T47D (cell line): ENCODE measurements around the gene TSPAN7.

ENCODE experiments used
- DNase-seq, 2 experiments: peaks; one replicate each; pipeline versions ENCODE4 v3.0.0 to v3.0.0-alpha.2; 2011 to 2012; ENCODE audit warnings: low read depth in 1 of 2, low spot score in 1 of 2
- JUND ChIP-seq: IDR thresholded peaks from 2 replicates; pipeline ENCODE4 v1.6.1; 2012; ENCODE audit warnings: low read depth
- in situ Hi-C: cut with HindIII; loops from 2 replicates; pipeline ENCODE4 v1.10.0; 2016; ENCODE audit warnings: low sequenced_read_pairs, low pct_unique_long_range_greater_than_20kb

Gene TSPAN7

DNA sequence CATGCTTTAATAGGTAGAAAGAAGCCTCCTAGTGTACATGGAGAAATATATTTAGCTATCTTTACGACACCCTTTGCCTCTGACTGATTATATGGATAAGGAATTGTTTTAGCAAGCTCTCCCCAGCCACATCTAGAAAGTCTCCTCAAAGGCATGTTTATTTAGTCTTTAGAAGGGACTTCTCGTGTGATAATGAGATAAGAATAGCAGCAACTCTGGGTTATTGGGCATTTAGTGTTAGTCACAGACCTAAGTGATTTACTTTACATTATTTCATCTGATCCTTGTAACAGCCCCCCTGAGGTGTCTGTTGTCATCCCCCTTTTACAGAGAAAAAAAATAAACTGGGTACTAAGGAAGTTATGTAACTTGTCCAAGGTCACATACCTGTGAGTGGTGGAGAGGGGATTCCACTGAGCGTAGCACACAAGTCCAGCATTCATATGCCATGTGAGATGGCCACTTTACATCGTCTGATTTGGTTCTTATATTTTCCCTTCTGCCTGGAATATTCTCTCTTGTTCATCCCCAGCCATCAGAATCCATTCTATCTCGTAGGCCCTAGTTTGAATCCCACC, 77.7 kb downstream of the TSPAN7 start:
- in situ Hi-C loops, result no loop called here
- no peak for DNase-seq
- no peak for TF ChIP-seq JUND

DNA sequence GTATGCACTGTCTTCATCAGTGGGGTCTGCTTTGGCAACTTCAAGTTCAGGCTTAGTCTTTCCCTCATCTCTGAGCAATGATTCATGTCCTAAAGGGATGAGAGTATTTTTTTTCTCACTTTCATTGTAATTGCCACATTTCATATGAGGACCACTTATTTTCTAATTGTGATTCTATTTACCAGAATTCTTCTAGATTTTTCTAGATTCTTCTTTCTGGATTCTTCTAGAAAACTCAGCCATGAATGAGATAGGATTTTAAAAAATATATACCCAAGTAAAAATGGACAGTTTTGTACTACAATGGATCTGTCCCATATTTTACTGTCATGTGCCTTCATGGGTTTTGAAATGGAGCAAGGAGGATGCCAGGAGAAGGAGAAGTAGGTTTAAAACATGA, 78.4 kb downstream of the TSPAN7 start:
- no peak for TF ChIP-seq JUND
- DNase-seq, result no peak
- in situ Hi-C loops, result no loop called here

GRCh38 chrX:38641197-38641596, 79.9 kb downstream of the TSPAN7 start:
- in situ Hi-C loops, result no loop called here
- TF ChIP-seq JUND, result no peak
- DNase-seq, result no peak

DNA sequence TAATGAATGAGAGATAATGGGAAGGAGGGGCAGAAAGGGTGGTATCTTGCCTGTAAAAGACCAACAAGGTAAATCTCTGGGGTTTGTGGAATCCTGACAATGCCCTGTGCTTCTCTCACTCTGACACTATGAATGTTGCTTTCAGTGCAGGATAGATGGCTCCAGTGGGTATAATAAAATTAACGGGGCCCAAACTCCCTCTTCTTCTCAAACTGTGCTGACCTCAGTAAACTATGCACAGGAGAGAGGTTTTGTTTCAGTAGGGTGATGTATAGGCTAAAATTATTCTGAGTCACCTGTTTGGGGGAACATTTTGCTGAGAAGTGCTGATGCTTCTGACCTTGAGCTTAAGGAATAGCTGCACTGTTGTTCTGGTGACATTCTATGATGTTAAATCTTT, 82.6 kb downstream of the TSPAN7 start:
- no peak for TF ChIP-seq JUND
- in situ Hi-C loops, result no loop called here
- DNase-seq, result no peak

DNA sequence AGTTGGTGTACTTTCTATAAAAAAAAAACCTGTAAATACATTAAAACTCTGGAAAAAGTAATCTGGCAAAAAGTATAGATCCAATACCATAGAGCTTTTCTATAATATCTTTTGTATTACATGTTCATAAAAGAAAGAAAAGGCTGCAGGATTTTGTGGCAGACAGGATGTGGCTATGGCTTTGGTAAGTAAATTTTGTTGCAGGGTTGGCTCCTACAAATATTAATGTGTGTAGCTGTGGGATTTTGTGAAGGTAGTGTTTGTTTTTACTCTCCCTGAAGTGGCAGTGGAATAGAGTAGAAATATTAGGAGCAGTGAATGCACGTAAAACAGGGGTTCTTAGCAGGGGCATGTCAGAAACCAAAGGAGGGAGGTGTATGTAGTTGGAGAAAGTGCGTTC, 84.8 kb downstream of the TSPAN7 start:
- no peak for DNase-seq
- in situ Hi-C loops, result no loop called here
- TF ChIP-seq JUND, result no peak

DNA sequence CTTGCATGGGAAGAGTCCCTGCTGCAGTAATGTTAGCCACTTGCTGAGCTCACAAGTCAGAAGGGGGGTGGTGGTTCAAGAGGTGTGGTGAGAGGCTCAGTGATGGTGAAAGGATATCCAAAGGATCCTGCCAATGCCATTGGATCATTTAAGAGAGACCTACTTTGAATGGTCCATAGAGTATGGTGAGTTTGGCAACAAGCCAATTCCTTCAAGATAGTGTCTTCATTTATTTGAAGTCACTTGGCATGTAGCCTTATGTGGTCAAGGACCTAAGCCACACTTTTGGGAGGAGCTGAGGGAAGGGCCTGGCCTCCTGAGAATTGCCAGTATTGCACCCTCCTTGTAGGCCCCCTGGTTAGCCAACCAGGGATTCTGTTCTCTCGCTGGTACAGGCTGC, 87.9 kb downstream of the TSPAN7 start:
- TF ChIP-seq JUND, result no peak
- peak in 1 of 2 experiments; percentile 8 for DNase-seq
- in situ Hi-C loops, result no loop called here

DNA sequence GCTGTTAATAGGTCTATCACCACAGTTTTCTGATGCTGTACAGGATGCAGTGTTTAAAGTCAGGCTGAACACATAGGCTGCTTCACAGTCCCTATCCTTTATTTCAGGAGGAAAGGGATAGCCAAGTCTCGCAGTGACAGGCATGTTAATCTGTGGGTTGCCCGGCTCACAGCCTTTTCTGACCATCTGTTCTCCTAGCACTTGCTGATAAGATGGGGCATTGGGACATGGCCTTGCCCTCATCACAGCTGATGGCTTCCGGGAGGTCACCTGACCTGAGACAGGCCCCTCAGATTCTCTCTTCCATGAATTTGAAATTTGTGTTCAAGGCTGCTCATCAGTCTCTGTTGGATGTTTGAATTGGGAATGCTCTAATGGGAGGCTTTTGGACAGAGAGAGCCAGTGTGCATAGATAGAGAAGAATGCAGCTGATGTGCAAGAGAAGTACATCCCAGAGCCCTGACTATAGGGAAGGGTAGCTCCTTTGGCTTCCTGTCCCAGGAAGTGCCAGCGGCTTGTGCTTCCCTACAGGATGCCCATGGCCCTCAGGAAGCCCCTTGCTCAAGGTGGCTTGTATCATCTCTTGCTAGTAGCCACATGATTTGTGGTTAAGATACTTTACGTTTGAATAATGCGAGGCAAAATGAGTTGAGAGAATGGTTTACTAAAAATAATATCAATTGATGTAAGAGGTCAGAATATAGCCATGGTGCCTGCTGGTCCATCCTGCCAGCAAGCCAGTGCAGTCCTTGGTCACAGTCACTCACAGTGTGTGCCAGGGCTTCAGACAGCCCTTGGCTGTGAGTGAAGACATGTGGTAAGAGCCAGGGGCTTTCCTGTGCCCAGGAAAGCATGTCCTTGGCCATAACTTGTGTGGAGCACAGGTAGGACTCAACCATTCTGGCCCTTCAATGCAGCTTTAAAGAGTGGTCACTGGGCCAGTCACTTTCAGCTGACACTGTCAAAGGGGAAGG, 88.6 kb downstream of the TSPAN7 start:
- in situ Hi-C loops, result no loop called here
- DNase-seq, result no peak

GRCh38 chrX:38651625-38652601, 90.6 kb downstream of the TSPAN7 start:
- no peak for DNase-seq
- in situ Hi-C loops, result no loop called here
- TF ChIP-seq JUND, result no peak

More for the DNA sequence above, 88.6 kb downstream of the TSPAN7 start:
- TF ChIP-seq JUND, result no peak

GRCh38 chrX:38652934-38653442, 91.6 kb downstream of the TSPAN7 start:
- no peak for TF ChIP-seq JUND
- peak in 1 of 2 experiments; percentile 33 for DNase-seq
- in situ Hi-C loops, result no loop called here

DNA sequence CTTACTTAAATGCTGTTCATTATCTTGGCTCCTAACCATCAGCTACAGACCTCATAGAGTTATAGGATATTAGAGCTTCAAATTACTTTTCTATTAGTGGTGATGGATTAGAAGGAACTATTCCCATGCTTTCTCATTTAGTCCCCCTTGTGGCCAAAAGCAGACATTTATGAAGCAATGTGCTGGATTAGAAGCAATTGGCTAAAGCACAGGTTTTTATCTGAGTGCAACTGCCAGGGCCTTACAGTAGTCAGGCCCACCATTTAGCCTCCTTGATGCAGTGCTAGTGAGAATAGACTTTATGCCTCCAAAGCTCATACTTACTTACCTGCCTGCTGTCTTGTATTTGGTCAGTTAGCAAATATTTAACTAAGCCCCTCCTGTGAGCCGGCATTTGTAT, 93.0 kb downstream of the TSPAN7 start:
- in situ Hi-C loops, result no loop called here
- DNase-seq, result peak; percentile 2 to 64
- TF ChIP-seq JUND, result no peak

DNA sequence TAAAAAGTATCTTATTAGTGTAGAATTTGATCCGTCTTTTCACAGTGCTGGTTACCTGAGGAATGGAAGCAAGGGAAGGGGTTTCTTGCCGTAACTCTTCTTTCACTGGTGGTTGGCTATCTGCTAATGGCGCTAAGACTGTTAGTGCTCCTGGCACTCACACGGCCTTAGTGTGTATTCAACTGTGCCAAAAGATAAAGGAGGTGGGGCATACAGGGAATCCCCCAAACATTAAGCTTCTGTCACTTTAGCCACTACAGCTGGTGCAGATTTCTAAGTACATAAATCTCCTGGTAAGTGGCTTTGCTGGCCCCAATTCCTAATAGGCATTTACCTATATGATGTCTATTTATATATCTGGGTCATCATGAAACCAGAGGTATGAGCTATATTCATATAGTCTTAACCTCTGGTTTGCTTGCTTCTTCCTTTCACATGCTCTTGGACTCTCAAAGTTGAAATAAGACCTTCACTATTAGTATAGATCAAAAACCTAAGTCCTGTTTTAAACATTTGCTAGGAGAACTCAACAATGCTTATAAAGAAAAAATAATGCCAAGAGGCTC, 95.1 kb downstream of the TSPAN7 start:
- no peak for DNase-seq
- TF ChIP-seq JUND, result no peak
- in situ Hi-C loops, result no loop called here

DNA sequence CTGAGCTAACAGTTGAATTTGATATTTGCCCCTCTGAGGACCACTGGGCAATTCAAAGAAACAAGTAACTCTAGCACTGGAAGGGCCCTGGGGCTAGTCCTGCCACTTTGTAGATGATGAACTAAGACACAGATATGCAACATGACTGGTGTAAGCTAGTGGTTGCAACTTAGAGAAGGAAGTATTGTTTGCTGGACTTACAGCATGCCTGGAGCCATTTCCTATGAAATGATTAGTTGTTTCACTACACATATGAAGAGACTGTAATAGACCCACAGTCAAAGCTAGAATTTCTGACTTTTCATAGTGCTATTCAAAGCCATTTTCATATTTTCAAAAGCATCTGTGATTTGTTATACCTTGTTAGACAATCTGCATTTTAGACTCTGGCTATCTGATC, 96.2 kb downstream of the TSPAN7 start:
- no peak for TF ChIP-seq JUND
- in situ Hi-C loops, result no loop called here
- DNase-seq, result no peak
